GM18867 (cell line): ENCODE data around the gene OR6Y1.
A peak's percentile ranks its signal among the peaks of the same experiment; 100 is the strongest.

ENCODE experiments used
- ATAC-seq: cut with Tn5 transposase; IDR thresholded peaks from one replicate; pipeline ENCODE4 v1.9.1; 2021; ENCODE audit warnings: mild to moderate bottlenecking, moderate library complexity; ENCODE audit not compliant: unreplicated experiment

OR6Y1 gene

GRCh38 chr1:158506369-158506987 lies 47.7 kb downstream of the OR6Y1 start:
- peak; percentile 66 for ATAC-seq

GRCh38 chr1:158496374-158496773 lies 57.8 kb downstream of the OR6Y1 start:
- ATAC-seq, result no peak

GRCh38 chr1:158494796-158495195 lies 59.4 kb downstream of the OR6Y1 start:
- no peak for ATAC-seq
